Stimulated activated CD4-positive, alpha-beta T cell treated with anti-CD3 and anti-CD28 coated beads, Interleukin-4, amount 100 ng/mL, for 48 hours (primary cell): ENCODE data around the gene UCK2.

Source experiments
- DNase-seq, 2 donors: peaks; one replicate each; pipeline ENCODE4 v3.0.0-alpha.2; 2020; ENCODE audit warnings: low read depth in 2 of 2

The UCK2 gene

DNA sequence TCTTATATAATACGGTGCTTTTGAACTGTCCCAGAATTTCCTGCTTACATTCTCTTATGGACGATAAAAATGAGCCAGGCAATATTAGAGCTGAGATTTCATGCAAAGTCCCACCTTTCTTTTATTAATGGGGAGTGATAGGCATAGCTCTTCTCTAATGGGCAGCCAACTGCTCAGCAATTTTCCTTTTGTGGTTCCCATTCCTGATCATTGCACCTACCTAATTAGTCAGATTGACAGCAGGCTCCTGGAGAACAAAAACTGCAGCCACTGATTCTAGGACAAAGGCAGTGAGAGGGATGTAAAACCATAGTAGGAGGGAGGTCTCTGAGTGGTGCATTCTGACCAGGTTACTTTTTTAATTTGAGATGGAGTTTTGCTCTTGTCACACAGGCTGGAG, 110.4 kb downstream of the UCK2 start:
- no peak for DNase-seq

DNA sequence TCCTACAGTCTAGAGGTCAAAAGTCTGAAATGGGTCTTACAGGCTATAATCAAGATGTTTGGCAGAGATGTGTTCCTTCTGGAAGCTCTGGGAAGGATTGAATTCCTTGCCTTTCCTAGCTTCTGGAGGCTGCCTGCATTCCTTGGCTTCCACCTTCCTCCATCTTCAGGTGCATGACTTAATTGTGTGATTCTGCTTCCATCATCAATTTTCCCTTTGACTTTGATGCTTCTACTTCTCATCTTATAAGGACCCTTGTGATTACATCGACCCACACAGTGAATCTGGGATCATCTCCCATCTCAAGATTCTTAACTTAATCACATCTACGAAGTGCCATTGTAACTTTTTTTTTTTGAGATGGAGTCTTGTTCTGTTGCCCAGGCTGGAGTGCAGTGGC, 111.4 kb downstream of the UCK2 start:
- no peak for DNase-seq

DNA sequence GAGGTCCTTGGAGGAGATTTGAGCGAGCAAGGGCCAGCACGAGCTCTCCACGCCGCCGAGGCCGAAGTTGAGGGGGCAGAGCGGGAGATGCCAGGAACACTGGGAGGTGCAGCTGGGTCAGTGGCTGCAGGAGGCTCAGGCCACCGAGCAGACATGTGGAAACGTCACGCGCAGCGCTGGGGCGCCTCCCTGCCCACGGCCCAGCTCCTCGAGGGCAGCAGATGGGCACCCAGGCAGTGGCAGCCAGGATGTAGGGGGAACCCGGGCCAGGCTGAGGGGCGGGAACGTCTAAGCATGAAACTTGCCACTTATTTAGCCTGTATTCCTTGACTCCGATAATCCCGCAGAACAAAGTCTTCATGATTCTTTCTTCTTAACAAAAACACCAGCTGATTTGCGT, 114.1 kb downstream of the UCK2 start:
- DNase-seq, result no peak

DNA sequence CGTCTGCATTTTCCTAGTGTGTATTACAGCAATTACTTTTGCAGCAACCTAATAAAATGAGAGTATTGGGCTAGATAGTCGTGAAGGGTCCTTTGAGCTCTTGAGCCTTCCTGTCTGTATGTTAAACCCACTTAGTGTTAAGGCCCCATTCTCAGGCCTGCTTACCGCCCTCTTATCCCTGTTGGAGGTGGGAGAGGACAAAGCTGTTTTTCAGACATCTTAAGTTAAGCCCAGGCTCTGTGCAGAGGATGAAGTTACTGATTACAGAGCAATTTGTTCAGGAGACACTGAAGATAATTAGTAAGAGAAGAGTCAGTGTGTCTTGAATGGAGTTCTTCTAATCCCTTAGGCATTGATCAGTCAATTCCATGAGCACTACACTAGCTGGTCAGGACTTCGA, 114.6 kb downstream of the UCK2 start:
- no peak for DNase-seq

DNA sequence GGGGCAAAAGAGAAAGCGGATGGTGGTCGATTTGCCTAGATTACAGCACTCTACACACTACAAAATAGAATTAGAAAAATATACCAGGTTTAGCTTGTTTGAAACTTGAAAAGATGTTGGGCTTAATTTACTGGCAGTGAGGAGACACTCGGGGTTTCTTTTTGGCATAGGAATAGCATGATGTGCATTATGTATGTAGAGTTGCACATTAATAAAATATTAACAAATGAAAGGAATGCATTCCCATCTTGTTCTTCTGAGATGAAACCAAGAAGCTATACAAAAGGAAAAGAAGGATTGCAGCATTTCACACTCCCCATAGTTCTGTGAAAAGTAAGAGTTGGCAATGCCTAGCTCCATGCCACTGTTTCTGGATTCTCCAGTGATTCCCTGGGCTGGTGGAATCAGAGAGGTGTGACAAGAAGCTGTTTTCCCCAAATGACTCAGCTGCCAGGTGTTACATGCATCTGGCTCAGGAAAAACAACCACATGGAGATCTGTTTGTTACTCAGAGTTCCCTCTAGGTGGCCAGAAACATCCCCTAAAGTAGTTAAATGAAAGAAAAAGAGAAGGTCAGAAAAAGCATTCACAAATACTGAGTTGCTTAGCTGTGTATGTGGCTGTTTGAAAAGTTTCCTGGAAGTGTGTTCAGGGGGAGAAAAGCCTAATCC, 115.6 kb downstream of the UCK2 start:
- DNase-seq, result no peak

DNA sequence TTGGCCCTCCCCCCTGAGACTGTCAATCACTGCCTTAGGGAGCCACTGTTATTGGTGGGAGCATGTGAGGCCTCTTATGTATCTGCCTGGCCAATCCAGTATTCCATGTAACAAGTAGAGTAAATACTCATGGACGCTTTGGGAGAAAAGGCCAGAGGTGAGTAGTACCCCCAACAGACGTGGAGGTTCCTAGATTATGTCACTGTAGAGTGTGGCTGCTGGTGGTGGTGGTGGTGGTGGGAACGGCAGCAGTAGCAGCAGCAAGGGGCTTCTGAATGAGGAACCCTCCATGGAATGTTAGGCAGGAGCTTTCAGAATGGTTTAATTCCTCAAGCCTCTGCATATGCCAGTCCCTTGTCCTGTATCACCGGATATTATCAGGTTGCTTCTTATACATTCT, 118.5 kb downstream of the UCK2 start:
- DNase-seq, result no peak

DNA sequence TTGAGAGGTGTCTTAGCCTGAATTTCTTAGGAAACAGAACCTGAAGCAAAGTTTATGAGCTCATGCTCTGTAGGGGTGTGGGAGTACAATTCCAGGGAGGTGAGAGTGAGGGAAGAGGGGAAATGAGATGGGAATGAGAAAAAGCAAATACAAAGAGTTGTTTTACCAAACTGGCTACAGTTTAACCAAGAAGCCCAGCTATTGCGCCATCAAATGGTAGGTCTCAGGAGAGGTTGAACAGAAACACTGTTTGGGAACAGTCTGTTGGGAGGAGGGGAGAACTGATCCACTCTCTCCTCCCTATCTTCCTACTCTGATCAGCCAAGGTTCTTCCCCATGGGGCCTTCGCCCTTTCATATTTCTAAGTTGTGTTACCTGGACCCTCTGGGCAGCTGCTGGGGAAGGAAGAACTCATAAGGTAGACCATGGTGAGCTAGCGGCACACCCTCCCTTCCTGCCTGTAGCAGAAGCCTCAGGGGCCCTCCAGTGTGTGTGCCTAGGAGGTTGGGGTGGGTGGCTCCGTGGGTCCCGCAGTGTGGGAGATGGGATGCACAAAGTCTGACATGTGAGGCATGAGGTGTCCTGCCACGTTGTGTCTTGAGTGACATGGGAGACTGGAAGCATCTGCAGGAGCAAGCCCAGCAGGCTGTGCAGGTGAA, 120.5 kb downstream of the UCK2 start:
- DNase-seq, result no peak

DNA sequence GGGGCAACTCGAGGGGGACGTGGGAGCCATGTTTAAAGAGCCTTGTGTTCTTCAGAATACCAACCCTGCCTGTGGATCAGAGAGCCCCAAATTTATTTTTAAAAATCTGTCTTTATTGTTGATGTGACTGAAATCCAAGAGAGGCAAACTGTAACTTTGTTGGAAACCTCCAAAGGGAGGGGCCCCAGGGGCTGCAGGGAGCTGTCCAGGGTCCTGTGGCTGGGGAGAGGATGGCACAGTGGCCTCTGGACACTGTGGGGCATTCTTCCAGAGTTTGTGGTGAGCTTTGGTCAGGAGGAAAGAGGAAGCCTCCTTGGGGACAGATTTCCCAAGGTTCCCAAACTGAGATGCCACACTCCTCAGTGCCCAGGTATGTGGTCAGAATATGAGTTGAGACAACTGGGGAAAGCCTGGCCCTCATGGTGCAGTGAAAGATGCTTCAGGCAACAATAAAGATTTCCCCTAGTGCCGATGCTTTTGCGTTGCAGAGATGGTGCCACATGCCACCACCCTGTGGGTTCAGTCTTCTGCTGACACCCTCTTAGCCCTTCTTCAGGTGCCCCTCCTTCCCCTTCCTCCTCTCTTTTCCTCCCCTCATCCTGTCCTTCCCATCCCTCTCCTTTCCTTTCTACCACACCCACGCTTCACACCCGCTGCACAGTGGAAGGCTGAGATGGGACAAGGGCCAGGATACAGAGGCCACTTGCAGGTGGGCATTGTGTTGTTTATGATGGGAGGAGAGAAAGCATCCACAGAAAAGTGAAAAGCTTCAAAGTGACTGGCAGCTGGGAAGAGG, 122.1 kb downstream of the UCK2 start:
- no peak for DNase-seq

DNA sequence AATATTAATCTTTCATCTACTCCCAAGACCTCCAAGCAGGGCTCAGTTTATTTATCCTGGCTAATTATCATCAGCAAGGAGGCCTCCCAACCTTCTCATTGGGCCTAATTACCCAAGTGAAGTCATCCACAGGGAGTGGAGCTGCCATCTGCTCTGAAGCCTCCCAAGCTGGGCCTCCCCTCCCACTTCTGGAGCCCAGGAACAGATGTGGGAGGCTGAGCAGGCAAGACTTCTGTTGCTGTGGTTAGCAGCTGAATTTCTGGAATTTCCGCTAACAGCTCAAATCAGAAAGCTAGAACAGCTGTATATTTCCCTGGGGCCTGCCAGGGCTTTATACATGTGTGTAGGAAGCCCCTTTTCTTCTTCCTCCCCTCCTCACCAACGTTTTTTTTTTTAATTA, 127.5 kb downstream of the UCK2 start:
- DNase-seq, result no peak

DNA sequence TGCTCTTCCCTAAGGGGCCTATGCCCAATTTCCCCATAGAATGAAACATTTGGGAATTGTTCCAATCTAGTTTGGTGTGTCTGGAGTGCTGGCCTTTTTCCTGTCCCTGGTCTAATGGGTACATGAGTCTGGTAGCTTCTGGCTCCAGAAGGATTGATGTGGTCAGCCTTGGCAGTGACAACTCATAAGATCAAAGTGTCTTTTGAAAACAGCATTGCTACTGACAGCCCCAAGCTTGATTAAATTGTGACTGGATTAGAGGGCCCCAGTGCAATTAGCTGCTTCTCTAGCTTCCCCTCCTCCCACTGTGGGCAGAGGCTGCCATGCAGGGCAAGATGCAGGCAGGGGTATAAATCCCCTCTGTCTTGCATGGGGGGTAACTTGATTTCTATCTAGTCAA, 130.9 kb downstream of the UCK2 start:
- no peak for DNase-seq

DNA sequence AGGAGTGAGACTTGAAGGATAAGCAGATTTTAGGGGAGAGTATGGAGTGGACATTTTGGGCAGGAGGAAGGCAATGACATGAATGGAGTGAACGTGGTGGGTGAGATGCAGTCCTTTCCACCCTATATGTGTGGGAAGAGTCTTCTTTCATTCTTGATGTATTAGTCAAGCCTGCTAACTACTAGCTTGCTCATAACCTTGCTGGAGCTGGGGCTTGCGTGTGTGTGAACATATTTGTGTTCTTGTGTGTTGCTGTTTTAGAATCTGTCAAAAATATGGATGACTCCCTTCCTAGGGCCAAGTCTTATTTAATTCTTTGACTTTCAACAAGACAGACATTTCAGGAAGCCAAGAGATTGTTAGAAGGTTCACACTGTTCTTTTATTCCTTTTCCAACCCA, 132.7 kb downstream of the UCK2 start:
- no peak for DNase-seq

DNA sequence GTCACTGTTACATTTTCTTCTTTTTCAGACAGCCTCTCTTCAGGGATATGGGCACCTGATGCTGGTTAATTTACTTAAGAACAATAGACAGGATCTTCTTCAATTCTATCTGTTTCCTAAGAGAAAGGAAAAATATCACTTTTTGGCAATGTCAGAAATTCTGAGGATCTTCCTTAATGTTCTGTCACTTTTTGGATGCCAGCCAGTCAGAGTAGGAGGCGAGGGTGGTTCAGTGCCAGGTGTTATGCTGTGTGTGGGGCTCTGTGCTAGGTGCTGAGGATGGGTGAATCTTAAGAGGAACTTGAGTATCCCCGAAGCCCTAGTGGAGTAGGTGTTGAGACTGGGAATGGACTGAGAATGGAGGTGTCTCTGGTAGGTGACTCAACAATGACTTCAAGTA, 133.5 kb downstream of the UCK2 start:
- DNase-seq, result no peak
